NCI-H2171 (cell line): ENCODE data around the gene RUFY1.
A peak's percentile ranks its signal among the peaks of the same experiment; 100 is the strongest.
"Not testable (repeated sequence)": the region's sequence is repeated elsewhere in the genome, so short reads cannot be mapped to it uniquely, and the experiment has no call there.

ENCODE experiments used
- DNase-seq: peaks from one replicate; lab custom pipeline; 2025; lab: John Stamatoyannopoulos, UW

RUFY1 gene

DNA sequence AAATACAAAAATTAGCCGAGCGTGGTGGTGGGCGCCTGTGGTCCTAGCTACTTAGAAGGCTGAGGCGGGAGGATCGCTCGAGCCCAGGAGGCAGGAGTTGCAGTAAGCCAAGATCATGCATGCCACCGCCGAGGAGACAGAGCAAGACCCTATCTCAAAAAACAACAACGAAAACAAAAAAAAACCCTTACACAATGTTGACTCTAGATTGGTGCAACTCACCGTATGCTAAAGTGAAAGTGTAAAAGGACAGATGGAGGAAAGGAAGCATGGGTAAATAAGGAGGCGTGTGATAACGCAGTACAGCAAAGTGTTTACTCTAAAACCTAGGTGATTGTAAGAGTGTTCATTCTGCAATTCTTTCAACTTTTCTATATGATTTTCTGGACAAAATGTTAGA, 15.9 kb upstream of the RUFY1 start:
- no peak for DNase-seq

DNA sequence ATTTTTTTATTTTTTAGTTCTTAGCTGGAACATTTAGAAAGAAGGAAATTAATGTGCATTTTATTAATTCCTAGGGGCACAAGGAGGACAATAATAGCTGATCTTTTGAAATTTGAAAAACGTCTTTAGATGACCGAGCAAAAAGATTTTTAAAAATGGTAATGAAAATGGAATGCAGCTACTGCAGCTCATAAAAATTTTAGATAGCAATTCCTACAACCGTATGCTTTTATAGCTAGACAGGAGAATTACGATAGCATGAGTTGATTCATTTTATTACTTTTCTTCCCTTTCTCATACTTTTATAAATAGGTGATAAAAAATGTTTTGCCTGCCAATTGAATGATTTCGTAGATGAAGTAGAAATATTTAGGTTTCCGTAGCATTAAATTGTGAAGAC, 13.7 kb upstream of the RUFY1 start:
- DNase-seq, result no peak

DNA sequence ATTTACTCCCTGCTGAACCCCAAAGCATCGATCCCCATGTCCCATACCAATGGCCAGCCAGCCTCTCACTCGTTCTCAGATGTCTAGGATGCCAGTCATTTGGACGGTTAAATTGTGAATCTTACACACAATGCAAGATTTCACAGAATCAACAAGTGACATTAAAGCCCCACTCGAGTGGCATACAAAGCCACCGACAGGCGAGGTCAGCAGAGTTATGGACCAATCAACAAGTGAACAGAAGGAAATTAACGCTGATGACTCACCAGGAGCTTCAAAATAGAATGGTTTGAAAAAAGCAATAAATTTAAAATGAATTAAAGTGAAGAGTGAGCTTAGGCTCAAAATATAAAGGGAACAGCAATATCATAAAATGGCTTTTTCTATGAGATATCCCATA, 8.2 kb upstream of the RUFY1 start:
- no peak for DNase-seq

DNA sequence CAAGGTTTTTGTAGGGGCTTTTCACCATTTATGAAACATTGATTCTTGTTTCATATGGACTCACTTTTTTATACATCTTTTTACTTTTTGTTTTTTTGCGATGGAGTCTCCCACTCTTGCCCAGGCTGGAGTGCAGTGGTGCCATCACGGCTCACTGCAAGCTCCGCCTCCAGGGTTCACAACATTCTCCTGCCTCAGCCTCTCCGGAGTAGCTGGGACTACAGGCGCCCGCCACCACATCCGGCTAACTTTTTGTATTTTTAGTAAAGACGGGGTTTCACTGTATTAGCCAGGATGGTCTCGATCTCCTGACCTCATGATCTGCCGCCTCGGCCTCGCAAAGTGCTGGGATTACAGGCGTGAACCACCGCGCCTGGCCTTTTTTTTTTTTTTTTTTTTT, 7.1 kb upstream of the RUFY1 start:
- DNase-seq, result not testable (repeated sequence)

DNA sequence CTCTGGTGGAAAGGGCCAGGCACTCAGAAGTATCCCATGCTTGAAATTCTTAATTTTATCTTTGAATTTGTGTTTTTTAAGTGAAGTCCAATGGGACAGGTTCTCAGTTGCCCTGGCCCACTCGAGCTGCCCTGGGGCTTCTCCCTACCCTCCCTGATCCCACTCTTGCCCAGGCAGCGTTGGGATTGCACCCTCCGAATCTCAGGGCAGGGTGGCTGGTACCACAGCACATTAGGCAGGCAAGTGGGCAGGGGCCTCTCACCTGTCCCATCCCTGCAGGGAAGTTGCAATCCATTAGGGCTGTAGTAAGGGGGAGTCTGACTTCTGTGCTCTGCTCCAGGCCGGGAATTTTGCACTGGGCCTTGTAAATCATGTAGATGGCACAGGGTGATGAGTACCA, 2.7 kb downstream of the RUFY1 start:
- DNase-seq, result no peak

DNA sequence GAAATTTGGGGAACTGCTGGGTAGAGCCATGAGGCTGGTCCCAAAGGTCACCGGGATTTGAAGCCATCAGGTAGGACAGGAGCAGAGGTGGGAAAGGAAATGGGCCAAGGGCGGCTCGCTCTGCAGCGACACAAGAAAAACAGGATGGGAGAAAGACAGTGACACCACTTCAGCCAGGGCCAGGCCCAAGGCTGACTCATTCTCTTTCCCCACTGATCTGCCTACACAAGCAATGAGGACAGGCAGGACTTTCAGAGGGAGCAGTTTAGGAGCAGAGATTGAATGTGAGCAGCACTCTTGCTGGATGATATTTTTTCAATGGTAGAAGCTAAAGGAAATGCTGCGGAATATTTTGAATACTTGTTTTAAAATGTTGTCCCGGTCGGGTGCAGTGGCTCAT, 3.5 kb downstream of the RUFY1 start:
- DNase-seq, result no peak

DNA sequence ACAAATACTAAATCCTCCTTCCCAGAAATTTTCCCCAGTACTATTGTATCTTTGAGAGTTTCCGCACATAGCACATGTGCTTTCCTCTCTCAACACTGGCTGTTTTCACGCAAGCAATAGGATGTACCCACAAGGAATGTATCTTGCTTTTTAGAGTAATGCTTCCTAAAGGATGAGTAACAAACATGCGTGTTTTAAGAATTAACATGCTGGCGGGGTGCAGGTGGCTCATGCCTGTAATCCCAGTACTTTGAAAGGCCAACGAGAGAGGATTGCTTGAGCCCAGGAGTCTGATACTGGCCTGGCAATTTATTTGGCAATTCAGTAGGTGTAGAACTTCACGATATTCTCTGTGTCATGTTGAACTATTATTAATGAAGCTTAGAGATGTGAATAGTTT, 4.6 kb downstream of the RUFY1 start:
- DNase-seq, result no peak

DNA sequence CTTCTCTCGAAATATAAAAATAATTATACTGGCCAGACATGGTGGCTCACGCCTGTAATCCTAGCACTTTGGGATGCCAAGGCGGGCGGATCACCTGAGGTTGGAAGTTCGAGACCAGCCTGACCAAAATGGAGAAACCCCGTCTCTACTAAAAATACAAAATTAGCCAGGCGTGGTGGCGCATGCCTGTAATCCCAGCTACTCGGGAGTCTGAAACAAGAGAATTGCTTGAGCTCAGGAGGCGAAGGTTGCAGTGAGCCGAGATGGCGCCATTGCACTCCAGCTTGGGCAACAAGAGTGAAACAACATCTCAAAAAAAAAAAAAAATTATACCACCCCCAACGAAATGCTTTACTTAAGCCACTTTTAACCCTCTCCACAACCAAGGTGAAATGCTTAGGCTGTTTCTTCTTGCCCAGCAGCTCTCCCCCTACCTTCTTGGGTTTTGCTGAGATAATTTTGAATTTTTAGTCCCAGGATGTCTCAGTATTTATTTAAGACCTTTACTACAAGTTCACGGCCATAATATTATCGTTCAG, 8.0 kb downstream of the RUFY1 start:
- DNase-seq, result not testable (repeated sequence)

DNA sequence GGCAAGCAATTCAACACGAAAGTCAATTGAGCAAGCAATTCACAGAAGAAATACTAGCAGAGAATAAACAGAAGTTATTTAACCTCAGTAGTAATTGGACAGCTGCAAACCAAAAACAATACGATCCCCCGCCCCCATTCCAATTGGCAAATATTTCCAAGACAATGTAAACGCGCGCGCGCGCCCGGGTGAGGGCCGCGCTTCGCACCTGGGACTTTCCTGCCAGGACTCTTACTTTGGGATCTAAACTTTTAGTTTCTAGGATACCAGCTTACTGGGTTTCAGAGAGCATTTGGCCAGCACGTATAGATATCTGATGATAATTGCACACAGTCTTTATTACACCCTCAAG, 8.6 kb downstream of the RUFY1 start:
- DNase-seq, result peak; percentile 22

DNA sequence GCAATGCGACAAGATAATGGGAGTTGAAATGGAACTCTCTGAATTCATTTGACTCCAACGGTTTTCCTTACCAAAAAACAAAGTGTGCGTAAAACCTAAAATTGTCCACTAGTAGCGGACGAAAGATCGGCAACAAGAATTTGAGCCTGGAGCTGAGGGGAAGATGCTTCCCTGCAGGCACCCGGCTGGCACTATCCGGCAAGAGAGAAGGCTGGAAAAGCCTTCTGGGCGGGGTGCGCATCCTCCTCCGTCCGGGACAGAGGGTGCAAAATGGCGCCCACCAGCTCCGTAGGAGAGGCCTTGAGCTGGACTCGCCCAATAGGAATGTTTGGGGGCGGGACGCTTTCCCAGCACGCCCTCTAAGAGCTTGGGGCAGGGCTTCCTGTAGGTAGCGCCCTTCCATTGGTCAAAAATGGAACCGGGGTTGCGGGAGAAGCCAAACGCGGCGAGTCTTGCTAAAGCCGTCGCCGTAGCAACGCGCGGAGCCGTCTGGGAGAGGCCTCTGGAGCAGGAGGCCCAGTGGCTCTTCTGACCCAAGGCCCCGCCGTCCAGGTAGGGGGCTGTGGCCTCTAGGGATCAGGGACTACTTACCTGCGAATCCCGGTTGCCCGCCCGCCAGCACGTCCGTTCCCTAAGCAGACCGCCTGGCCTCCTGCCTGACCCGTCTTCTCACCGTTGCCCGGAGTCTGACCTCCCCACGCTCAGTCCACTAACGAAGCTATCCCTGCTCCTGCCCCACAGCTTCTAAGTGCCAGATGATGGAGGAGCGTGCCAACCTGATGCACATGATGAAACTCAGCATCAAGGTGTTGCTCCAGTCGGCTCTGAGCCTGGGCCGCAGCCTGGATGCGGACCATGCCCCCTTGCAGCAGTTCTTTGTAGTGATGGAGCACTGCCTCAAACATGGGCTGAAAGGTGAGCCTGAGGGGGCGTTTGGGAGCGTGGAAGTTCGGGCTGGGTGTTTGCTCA, 9.2 kb downstream of the RUFY1 start:
- DNase-seq, result peak; percentile 89

DNA sequence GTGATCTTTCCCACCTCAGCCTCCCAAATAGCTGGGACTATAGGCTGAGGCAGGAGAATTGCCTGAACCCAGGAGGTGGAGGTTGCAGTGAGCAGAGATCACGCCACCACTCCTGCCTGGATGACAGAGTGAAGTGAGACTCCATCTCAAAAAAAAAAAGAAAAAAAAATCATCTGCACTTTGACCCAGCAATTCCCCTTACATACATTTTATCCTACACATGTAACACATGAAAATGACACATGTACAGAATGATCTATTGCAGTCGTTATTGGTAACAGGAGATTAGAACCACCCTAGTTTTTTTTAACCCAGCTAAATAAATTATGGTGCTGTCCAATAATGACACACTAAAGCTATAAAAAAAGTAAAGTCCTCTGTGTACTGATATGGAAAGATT, 14.2 kb downstream of the RUFY1 start:
- no peak for DNase-seq

DNA sequence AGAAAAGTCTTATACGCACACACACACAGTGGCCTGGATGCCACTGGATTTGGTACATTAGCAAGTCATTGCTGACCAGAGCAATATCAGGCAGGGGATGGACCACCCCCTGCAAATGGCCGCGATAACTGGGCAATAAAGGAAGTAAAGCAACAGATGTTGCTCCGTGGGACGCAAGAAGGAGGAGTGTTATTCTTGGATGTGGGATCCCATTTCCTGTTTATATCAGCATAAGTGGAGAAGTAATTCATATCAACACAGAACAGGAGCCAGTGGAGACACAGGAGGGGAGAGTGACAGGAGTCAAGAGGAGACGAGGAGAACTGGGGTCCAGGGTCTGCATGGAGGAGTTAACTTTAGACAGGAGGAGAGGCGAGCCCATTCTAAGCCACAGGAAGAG, 18.4 kb downstream of the RUFY1 start:
- DNase-seq, result no peak

DNA sequence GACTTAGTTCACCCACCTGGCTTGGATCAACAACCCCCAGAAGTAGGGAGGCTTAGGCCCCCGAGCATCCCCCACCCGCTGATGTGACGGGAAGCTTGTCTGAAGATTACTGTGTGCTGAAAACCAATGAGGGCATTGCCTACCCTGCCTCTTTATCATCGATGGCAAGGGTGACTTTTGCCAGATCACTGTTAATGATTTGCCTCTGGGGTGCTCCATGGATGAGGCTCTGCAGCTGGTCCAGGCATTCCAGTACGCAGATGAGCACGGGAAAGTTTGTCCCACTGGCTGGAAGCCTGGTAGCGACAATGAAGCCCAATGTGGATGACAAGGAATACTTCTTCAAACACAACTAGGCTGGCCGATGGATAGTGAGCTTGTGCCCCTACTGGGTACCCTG, 22.0 kb downstream of the RUFY1 start:
- no peak for DNase-seq

DNA sequence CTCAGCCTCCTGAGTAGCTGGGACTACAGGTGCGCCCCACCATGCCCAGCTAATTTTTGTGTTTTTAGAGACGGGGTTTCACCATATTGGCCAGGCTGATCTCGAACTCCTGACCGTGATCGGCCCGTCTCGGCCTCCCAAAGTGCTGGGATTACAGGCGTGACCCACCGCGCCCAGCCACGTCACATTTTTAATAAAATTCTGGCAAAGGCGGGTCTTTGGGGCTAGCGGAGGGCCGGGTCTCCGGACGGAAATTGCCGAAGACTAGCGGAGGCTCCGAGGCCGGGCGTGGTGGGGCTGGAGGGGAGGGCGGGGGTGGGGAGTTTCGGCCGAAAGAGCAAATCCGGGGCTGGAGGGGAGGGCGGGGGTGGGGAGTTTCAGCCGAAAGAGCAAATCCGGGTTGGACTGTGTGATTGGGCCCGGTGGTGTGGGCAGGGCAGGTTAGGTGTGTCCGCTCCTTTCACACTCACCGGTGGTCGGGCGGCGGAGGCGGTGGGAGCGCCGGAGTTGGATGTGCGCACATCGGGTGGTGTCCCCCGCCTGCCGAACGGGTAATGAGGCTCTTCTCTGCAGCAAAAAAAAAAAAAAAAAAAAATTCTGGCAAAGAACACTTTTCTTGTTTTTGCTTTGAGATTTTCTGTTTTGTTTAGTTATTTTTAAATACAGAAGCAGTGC, 27.1 kb downstream of the RUFY1 start:
- no peak for DNase-seq

DNA sequence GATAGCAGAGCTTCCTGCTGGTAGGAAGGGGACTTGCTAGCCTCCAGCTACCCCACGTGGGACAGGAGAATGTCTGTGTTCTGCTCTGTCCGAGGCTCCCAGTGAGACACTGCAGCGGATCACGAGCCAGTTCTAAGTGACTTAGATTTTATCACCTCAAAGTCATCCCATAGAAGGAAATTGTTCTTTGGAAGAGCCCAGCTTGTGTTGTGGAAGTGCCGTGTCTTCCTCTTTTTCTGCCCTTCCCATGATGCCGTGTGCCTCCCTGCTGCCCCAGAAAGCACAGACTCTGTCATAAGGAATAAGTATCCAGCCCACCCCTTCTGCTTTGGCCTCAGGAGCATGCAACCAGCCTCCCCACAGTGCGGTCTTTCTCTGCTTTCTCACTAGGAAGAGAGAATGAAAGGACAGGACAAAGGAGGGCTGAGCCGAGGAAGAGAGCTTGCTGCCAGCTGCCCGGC, 35.6 kb downstream of the RUFY1 start:
- no peak for DNase-seq

DNA sequence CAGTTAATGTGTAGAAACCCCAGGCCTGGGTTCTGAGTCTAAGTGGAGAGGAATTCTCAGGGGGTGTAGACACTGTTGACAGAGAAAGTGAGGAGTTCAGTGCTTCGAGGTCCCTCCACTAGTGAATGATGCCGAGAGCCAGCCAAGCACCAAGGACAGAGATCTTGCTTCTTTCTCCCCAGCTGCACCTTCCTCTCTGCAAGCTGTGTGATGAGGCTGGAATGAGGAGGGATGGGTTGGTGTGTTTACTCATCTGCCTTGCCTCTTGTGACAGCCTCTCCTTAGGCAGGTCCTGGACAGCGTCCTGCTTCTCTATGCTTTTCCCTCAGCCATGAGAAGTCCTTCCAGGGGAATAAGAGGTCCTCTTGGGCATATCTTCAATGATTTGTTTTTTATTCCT, 37.8 kb downstream of the RUFY1 start:
- DNase-seq, result no peak

DNA sequence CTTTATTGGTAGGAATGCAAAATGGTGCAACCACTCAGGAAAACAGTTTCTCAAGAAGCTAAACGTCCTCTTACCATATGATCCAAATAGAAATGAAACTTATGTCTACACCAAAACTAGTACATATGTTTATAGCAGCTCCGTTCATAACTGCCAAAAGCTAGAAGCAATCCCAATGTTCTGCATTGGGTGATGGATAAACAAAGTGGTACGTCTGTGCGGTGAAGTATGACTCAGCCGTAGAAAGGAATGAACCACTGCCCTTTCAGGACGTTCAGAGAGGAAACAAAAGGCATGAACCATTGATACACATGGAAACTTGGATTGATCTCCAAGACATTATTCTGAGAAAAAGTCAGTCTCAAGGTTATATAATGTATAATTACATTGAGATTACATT, 45.6 kb downstream of the RUFY1 start:
- no peak for DNase-seq

DNA sequence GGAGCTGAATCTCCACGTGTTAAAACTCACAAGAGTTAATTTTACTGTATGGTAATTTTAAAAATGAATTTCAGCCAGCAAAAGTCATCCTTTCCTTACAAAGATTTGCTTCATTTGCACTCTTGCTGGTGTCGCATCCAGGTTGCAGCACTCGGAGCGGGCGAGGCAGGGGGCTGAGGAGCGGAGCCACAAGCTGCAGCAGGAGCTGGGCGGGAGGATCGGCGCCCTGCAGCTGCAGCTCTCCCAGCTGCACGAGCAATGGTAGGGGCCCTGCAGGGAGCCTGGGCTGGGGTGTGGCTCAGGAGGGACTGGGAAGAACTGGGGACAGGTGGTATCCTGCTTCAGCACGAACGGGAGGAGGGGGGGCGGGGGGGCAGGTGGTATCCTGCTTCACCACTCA, 46.1 kb downstream of the RUFY1 start:
- DNase-seq, result peak; percentile 75

DNA sequence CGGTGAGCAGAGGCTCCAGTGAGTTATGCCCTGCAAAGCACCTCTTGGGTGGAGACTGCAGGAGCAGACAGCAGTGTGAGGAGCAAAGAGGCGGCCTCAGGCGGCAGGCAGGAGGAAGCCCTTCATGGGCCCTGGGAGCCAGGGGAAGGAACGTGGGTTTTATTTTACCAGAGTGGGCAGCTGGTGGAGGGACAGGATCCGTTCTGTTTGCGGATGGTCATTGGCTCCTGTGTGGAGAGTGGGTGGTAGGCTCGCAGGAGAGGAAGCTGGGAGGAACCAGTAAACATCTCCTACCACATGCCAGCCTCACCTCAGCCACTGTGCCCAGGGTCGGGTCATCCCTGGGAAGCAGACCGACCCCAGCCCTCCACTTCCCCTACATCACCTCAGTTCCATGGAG, 48.7 kb downstream of the RUFY1 start:
- no peak for DNase-seq

DNA sequence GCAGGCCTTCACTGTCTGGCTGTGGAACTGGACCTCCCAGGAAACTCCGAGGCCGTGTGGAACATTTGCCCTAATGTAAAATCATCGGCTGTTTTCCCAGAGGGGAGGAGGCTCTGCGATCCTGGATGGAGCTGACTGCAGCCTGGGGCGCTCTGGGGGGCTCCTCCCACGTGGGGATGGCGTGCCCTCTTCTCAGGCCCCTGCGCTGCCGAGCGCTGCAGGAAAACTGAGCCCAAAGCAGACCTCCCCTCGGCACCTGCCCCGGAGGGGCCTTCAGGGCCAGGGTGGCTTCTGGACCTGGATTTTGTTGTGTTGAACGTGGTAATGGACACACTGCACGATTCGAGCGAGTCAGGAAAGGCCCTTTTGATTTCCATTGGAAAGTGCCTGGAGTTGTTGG, 49.2 kb downstream of the RUFY1 start:
- DNase-seq, result no peak

DNA sequence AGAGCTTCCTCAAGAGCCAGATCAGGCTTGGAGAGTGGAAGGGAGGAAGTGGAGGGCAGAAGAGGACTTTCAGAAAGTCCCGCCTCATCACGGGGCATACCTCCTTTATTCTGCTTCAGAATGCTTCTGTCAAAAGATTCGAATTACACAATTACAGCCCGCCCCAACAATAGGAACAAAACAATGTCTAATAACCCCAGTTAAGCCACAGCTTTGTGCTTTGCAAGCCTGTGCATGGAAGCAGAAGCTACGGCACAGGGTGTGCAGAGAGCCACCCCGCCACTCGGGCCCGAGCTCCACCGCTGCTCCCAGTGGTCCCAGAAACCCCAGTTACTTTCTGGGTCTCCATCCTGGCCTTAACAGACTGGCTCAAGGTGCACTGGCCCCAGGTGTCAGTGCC, 49.6 kb downstream of the RUFY1 start:
- no peak for DNase-seq

DNA sequence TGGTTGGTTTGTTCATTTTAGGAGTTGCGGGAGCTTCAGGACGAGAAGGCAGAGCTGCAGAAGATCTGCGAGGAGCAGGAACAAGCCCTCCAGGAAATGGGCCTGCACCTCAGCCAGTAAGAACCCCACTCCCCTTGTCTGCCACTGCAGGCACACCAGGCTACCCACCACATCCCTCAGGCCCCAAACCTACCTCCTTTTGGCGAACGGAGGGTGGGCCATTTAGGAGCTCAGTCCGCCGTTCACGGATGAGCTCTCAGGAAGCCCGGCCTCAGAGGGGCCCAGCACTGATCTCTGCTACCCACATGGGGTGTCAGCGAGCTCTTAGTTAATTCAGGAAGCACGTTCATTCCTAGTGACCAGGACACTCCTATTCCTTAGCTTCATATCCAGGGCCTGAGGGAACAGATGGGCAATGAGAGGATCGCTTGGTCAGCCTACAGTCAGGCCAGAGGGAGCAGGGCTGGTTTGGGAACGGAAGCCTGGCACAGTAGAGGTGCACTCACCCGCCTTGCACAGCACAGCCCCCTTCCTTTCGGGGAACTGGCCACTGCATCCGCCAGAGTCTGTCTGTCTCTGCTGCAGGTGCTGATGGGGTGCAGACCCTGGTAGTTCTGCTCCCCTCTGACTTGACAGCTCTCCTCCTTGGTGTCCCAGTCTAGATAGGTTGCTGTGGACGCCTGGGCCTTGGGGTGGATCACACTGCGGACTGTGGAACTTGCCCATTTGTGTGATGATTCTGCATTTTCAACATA, 51.7 kb downstream of the RUFY1 start:
- DNase-seq, result no peak

DNA sequence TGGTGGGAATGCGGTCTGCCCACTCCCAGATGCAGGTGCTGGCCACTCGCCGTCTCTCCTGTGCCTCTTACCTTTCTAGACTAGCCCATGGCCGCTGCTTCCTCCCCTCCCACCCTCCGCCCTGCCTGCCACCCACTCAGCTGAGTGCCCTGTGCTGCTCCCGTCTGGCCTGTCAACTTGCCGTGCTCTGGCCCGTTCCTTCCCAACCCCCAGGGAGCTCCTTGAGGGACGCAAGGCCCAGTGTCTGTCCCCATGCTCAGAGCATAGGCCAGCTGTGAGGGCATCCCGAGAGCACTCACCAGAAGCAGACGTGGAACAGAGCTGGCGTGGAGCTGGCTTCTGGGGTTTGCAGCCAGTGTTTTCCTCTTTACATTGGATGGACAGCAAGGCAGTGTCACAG, 53.0 kb downstream of the RUFY1 start:
- DNase-seq, result no peak
